ENCODE measurements around the gene NTNG1.

The NTNG1 gene

DNA sequence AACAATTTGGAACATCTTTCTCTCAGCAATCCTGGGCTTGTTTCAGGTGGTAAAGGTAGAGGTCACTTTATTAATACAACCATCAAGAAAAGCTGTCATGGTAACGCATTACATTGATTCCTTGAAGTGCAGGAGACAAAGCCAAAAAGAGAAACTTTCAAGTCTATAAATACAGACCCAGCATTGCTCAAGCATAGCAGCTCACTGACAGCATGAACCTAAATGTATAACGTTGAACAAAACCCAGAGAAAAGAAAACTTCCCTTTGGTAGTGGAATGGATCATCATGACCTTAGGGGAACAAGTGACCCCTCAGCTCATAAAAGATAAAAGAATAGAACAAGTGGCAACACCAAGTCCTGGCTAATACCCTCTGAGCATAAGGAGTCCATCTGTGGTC is 332.2 kb downstream of the NTNG1 start:
- DNase-seq, result no peak

- no peak for DNase-seq
Observed at GRCh38 chr1:107474877-107475612, 334.2 kb downstream of the NTNG1 start.

- no peak for DNase-seq
Observed at GRCh38 chr1:107477233-107477632, 336.4 kb downstream of the NTNG1 start.

DNA sequence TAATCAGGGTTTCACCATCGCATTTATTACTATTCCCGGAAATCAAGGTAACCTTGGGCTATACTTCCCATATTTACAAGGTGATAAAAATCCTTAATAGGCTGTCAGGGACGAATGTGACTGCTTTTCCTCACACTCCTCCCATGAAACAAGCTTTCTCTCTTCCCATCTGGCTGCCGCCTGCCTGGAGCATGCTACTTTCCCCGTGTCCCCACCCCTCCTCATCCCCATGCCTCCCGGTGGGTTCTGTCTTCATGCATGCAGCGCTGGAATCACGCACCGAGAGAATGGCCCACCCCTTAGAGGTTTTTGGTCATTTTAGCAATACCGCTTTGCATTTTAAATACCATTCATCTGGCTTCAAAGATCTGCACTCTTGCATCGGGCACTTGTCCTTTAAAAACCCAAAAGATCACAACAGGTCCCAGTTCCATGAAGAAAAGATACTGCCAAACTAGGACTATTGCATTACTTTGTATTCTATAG is 339.1 kb downstream of the NTNG1 start:
- DNase-seq, result no peak

DNA sequence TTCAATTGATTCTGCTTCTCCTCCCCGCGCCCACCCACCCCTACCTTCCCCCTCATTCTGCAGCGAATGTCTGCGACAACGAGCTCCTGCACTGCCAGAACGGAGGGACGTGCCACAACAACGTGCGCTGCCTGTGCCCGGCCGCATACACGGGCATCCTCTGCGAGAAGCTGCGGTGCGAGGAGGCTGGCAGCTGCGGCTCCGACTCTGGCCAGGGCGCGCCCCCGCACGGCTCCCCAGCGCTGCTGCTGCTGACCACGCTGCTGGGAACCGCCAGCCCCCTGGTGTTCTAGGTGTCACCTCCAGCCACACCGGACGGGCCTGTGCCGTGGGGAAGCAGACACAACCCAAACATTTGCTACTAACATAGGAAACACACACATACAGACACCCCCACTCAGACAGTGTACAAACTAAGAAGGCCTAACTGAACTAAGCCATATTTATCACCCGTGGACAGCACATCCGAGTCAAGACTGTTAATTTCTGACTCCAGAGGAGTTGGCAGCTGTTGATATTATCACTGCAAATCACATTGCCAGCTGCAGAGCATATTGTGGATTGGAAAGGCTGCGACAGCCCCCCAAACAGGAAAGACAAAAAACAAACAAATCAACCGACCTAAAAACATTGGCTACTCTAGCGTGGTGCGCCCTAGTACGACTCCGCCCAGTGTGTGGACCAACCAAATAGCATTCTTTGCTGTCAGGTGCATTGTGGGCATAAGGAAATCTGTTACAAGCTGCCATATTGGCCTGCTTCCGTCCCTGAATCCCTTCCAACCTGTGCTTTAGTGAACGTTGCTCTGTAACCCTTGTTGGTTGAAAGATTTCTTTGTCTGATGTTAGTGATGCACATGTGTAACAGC is 339.9 kb downstream of the NTNG1 start:
- no peak for DNase-seq

GRCh38 chr1:107481756-107482384 is 341.0 kb downstream of the NTNG1 start:
- DNase-seq, result no peak

DNA sequence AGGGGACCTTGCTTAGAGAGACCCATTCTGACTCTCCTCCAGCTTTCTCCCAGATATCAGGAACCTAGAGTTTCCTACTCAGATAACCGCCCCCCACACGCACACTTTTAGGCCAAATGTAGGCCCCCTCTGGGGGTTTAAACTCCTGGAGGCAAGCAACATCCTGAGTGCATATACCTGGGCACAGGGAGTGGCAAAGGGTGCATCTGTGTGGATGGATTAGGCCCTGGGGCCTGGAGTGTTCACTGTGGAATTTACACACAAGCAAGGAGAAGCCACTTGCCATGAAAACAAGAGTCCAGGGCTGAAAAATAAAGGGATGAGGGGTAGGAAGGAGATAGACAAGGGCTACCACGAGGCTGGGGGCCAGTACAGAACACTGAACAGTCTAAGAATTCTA is 343.1 kb downstream of the NTNG1 start:
- no peak for DNase-seq

GRCh38 chr1:107486349-107486748 is 345.5 kb downstream of the NTNG1 start:
- DNase-seq, result no peak

DNA sequence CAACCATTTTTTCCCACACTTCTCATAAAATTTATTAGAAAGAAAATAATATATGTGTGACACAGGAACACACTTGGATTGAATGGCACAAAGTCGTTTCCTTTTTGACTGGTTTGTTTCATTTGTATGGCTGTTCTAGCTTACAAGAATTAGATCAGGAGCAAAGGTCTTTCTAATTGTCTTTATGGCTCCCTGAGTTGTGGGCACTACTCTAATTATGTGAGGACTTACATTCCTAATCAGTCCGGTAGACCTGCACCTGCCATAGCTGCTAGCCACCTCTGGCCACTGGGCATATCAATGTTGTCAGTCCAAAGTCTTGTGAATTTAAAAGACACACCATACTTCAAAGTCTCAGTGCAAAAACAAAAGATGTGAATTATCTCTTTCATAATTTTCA is 346.7 kb downstream of the NTNG1 start:
- no peak for DNase-seq

- DNase-seq, result no peak
Observed at GRCh38 chr1:107491582-107491981, 350.7 kb downstream of the NTNG1 start.

DNA sequence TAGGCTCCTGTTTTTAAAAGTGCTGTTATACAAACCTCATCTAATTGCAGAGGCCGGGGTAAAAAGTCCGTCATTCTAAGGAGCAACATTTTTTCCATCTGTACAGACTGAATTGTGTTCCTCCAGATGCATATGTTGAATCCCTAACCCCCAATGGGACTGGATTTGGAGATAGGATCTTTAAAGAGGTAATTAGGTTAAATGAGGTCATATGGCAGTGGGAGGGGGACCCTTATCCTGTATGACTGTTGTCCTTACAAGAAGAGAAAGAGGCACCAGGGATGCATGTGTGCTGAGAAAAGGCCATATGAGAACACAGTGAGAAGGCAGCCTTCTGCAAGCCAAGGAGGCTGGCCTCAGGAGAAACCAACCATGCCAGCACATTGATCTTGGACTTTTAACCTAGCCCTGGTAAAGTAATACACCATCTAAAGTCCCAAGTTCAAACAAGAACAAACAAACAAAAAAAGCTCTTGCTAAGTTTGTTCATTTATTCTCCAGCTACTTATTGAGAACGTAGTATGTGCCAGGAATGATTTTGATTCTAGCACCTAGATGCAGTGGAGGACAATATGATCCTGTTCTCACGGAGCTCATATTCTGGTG is 352.4 kb downstream of the NTNG1 start:
- no peak for DNase-seq

DNA sequence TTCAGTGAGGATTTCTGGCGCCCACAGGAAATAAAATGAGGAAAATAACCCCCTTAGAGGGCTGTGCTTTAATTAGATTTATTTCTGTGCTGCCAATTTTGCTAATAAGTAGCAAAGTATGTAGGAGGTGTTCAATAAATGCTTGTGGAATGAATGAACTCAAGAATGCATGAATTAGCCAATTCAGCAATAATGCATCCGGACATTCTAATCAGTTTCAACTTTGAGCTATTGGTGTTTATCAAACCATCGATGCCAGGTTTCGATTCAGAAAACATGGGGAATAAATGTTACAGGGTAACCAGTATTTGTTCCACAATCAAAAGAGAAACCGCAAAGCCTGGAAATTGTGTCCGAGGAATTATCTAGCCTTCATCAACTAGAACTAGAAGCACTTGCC is 353.2 kb downstream of the NTNG1 start:
- DNase-seq, result no peak

DNA sequence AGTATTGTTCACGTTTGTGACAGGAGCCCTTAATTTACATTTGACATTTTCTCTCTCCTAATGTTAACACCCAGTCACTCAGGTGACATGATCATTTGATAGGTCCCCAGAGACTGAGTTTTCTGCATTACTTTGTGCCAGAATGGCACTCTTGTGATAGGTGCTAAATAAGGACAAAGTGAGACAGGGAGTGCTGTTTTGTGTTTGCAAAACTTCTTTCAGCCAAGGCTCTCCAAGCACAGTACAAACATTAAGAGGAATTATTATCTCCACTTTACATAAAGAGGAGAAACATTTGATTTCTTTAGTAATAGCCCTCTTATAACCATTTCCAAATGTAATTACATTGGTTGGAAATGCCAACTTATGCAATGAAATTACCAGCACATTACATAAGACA is 355.2 kb downstream of the NTNG1 start:
- DNase-seq, result no peak

- DNase-seq, result no peak
Observed at GRCh38 chr1:107499139-107499744, 358.4 kb downstream of the NTNG1 start.

GRCh38 chr1:107501081-107501605 is 360.3 kb downstream of the NTNG1 start:
- no peak for DNase-seq

- no peak for DNase-seq
Observed at GRCh38 chr1:107510347-107510746, 369.5 kb downstream of the NTNG1 start.

DNA sequence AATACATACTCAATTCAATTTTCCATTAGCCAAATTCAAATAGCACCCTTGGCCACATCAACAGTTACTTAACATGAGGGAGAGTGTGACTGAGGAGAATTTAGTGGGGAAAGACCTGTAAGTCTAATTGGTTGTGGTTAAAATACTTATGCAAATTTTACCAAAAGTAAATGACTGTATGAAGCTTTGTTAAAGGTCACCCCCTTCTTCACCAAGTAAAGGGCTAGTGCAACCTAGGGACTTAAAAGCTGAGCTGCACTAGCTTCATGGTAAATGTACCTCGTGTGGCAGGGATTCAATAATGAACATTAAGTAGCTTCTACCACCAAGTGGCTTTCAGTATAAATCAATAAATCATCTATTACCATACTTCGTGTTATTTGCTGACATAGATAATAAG is 372.0 kb downstream of the NTNG1 start:
- DNase-seq, result no peak

GRCh38 chr1:107514841-107515240 is 374.0 kb downstream of the NTNG1 start:
- no peak for DNase-seq

DNA sequence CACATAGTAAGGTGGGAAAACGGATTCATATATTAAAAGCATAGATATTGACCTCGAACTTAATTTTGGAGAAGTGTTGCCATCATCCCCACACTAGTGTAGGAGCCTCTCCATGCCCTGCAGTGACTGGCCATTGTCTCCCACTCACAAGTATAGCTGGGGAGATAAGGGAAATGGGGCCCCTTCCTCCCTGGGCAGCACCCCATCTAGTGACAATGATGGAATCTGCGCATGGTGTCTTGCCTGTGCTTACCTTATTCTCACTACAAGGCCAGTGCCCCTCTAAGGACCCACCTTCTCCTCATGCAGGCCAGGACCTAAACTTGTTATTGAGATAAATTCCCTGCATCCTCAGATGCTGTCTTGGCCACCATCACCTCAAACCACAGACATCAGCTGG is 374.9 kb downstream of the NTNG1 start:
- DNase-seq, result no peak

GRCh38 chr1:107523061-107523460 is 382.2 kb downstream of the NTNG1 start:
- no peak for DNase-seq

GRCh38 chr1:107523736-107524135 is 382.9 kb downstream of the NTNG1 start:
- DNase-seq, result no peak

GRCh38 chr1:107524301-107524700 is 383.5 kb downstream of the NTNG1 start:
- DNase-seq, result no peak

- no peak for DNase-seq
Observed at GRCh38 chr1:107525145-107525544, 384.3 kb downstream of the NTNG1 start.
